ENCODE results near the gene ADGRG3. TPM values are rescaled to one million over a fixed set of nuclear protein-coding genes. Genes with fewer than 3 reads are reported as not detected.

ADGRG3 gene
- total and polyA plus RNA-seq, 2 of the 13 experiments (the other 11 are each of a cell fraction or from before 2014, with no cell fraction given) = 2.7 to 11.8 TPM

- peak; percentile 75 for TF ChIP-seq ZNF770 (CRISPR knock-in tag; IDR thresholded peaks at IDR 0.05)
- peak; percentile 46; the same call in 1 of the 2 replicates for TF ChIP-seq ZSCAN21 (CRISPR knock-in tag; IDR thresholded peaks at IDR 0.05; ENCODE audit: borderline replicate concordance)
- TF ChIP-seq SIX4 (CRISPR knock-in tag; IDR thresholded peaks at IDR 0.05) = 0 out of 2 replicates have a peak, but pooled peaks have one; percentile 6
- TF ChIP-seq FOSL2 (CRISPR knock-in tag; IDR thresholded peaks at IDR 0.05) = peak; percentile 9; the same call in 1 of the 2 replicates
- peak; percentile 72; the same call in 1 of the 2 replicates for TF ChIP-seq ZBTB7B (CRISPR knock-in tag; IDR thresholded peaks at IDR 0.05)
- TF ChIP-seq ZBTB44 (CRISPR knock-in tag; IDR thresholded peaks at IDR 0.05) = 0 out of 2 replicates have a peak, but pooled peaks have one; percentile 23
- TF ChIP-seq MTERF4 (CRISPR knock-in tag; IDR thresholded peaks at IDR 0.05) = no peak; the same call in 1 of the 2 replicates
- no peak for TF ChIP-seq ZKSCAN1 (IDR thresholded peaks at IDR 0.05; ENCODE audit: low read length)
- TF ChIP-seq ZBTB38 (CRISPR knock-in tag; IDR thresholded peaks at IDR 0.05) = no peak
- no peak for TF ChIP-seq DBP (CRISPR knock-in tag; IDR thresholded peaks at IDR 0.05; ENCODE audit: not compliant biosample characterization)
- TF ChIP-seq E2F1 (CRISPR knock-in tag; IDR thresholded peaks at IDR 0.05) = no peak
- no peak for TF ChIP-seq RFXANK (CRISPR knock-in tag; IDR thresholded peaks at IDR 0.05)
- TF ChIP-seq GABPB1 (CRISPR knock-in tag; IDR thresholded peaks at IDR 0.05) = peak; percentile 44; the same call in 1 of the 2 replicates
- TF ChIP-seq PBX3 (CRISPR knock-in tag; IDR thresholded peaks at IDR 0.05; ENCODE audit: borderline replicate concordance) = no peak
- TF ChIP-seq ZNF572 (CRISPR knock-in tag; IDR thresholded peaks at IDR 0.05) = no peak
- TF ChIP-seq TCF7L2 (IDR thresholded peaks at IDR 0.05; ENCODE audit: low read depth, low read length) = no peak
- no peak for TF ChIP-seq CCAR2 (optimal IDR thresholded peaks at IDR 0.05; ENCODE audit: low read depth, low read length)
- TF ChIP-seq SNAPC2 (CRISPR knock-in tag; IDR thresholded peaks at IDR 0.05) = no peak
- no peak for TF ChIP-seq ZNF513 (CRISPR knock-in tag; conservative IDR thresholded peaks at IDR 0.05)
- TF ChIP-seq KDM5B (CRISPR knock-in tag; IDR thresholded peaks at IDR 0.05; ENCODE audit: borderline replicate concordance) = peak; percentile 35; the same call in 1 of the 2 replicates
Observed at GRCh38 chr16:57735755-57736418, 67.8 kb downstream of the ADGRG3 start, which contains the start of gene KATNB1 (continued).

Measured in HepG2 (cell line).